Measurements from ENCODE around the gene PNCK.
"Not testable (repeated sequence)": the region's sequence is repeated elsewhere in the genome, so short reads cannot be mapped to it uniquely, and the experiment has no call there.

PNCK gene

GRCh38 chrX:153685751-153686696 lies 12.4 kb upstream of the PNCK start:
- no peak overlapping the region for H3K4me2 ChIP-seq (ENCODE audit: low read depth, low read length)
- H3K36me3 ChIP-seq (replicated peaks; ENCODE audit: insufficient read depth, low read length), result no peaks in the 10 kb centered on the region
- H3K4me3 ChIP-seq (ENCODE audit: low read length), result no peak overlapping the region
- no peak overlapping the region for H2AFZ ChIP-seq (ENCODE audit: low read length)
- H3K27ac ChIP-seq (ENCODE audit: low read length), result no peak overlapping the region
- no peak overlapping the region for H3K9ac ChIP-seq (ENCODE audit: low read length)
- no peaks in the 10 kb centered on the region for H3K79me2 ChIP-seq (ENCODE audit: low read length)
- no peaks in the 10 kb centered on the region for H3K9me2 ChIP-seq (replicated peaks; ENCODE audit: insufficient read depth, low read length)
- no peaks in the 10 kb centered on the region for H3K9me3 ChIP-seq (replicated peaks; ENCODE audit: insufficient read depth, low read length)
- no peaks in the 10 kb centered on the region for H4K20me1 ChIP-seq (ENCODE audit: insufficient read depth, low read length)
- no peaks in the 10 kb centered on the region for H3K4me1 ChIP-seq (ENCODE audit: low read length)
- H3F3A ChIP-seq (ENCODE audit: insufficient read depth, low read length), result no peaks in the 10 kb centered on the region
- TF ChIP-seq CTCF (IDR thresholded peaks at IDR 0.05; ENCODE audit: low read length) (no peak), EZH2 (optimal IDR thresholded peaks at IDR 0.05; ENCODE audit: low read depth, low read length) (no peak)
- DNase-seq, result no peak
- H3K27me3 ChIP-seq (replicated peaks; ENCODE audit: insufficient read depth, low read length), result peaks cover 5% of the 10 kb centered on the region; the same call in 1 of the 2 replicates

- DNase-seq, result no peak
- no peaks in the 10 kb centered on the region for H3K36me3 ChIP-seq (replicated peaks; ENCODE audit: insufficient read depth, low read length)
- H3K9ac ChIP-seq (ENCODE audit: low read length), result no peak overlapping the region
- peaks cover 5% of the 10 kb centered on the region; the same call in 1 of the 2 replicates for H3K27me3 ChIP-seq (replicated peaks; ENCODE audit: insufficient read depth, low read length)
- no peaks in the 10 kb centered on the region for H3K9me2 ChIP-seq (replicated peaks; ENCODE audit: insufficient read depth, low read length)
- H3K4me1 ChIP-seq (ENCODE audit: low read length), result no peaks in the 10 kb centered on the region
- H3F3A ChIP-seq (ENCODE audit: insufficient read depth, low read length), result no peaks in the 10 kb centered on the region
- no peak overlapping the region for H2AFZ ChIP-seq (ENCODE audit: low read length)
- no peak overlapping the region for H3K27ac ChIP-seq (ENCODE audit: low read length)
- no peak for TF ChIP-seq CTCF (IDR thresholded peaks at IDR 0.05; ENCODE audit: low read length)
- TF ChIP-seq EZH2phosphoT487 (IDR thresholded peaks at IDR 0.05; ENCODE audit: low read length), result no peak
- TF ChIP-seq EZH2 (optimal IDR thresholded peaks at IDR 0.05; ENCODE audit: low read depth, low read length), result no peak
- H3K4me3 ChIP-seq (ENCODE audit: low read length), result no peak overlapping the region
- H3K4me2 ChIP-seq (ENCODE audit: low read depth, low read length), result no peak overlapping the region
- no peaks in the 10 kb centered on the region for H3K79me2 ChIP-seq (ENCODE audit: low read length)
- no peaks in the 10 kb centered on the region for H3K9me3 ChIP-seq (replicated peaks; ENCODE audit: insufficient read depth, low read length)
- no peaks in the 10 kb centered on the region for H4K20me1 ChIP-seq (ENCODE audit: insufficient read depth, low read length)
Measured at GRCh38 chrX:153685156-153685536, 11.5 kb upstream of the PNCK start.

DNA sequence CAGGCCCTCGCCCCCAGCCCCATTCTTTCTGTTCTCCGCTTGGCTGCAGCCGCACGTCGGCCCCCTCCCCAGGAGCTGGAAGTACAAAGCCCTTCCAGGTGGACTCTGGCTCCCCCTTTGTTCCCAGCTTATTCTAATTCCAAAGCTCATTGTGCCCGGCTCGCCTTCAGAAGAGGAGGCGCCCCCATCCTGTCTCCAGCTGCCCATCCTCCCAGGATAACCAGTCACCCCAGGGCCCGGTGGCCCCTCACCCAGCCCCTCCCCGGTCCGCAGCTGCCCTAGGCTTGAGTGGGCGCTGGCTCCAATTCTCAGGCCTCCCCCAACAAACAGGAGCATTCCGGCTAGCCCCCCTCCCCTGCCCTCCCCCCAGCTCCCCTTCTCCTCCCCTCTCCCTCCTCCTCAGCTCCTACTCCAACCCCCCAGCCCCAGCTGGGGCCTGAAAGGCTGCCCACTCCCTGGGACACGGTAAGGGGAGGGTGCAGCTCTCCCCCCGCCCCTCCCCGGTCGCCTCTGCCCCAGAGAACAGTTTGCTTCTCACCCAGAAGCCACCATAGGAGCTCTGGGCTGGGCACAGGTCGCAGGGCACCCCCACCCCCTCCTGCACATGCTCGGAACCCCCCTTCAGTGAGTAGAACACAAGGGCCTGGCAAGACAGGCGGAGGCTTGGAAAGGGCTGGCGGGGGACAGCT lies 11.0 kb upstream of the PNCK start:
- no peaks in the 10 kb centered on the region for H4K20me1 ChIP-seq (ENCODE audit: insufficient read depth, low read length)
- H3F3A ChIP-seq (ENCODE audit: insufficient read depth, low read length), result no peaks in the 10 kb centered on the region
- H2AFZ ChIP-seq (ENCODE audit: low read length), result no peak overlapping the region
- no peak overlapping the region for H3K4me2 ChIP-seq (ENCODE audit: low read depth, low read length)
- peaks cover 5% of the 10 kb centered on the region; the same call in 1 of the 2 replicates for H3K27me3 ChIP-seq (replicated peaks; ENCODE audit: insufficient read depth, low read length)
- TF ChIP-seq EZH2phosphoT487 (IDR thresholded peaks at IDR 0.05; ENCODE audit: low read length) (no peak), EZH2 (optimal IDR thresholded peaks at IDR 0.05; ENCODE audit: low read depth, low read length) (no peak), CTCF (IDR thresholded peaks at IDR 0.05; ENCODE audit: low read length) (no peak)
- H3K4me3 ChIP-seq (ENCODE audit: low read length), result no peak overlapping the region
- no peaks in the 10 kb centered on the region for H3K9me3 ChIP-seq (replicated peaks; ENCODE audit: insufficient read depth, low read length)
- H3K36me3 ChIP-seq (replicated peaks; ENCODE audit: insufficient read depth, low read length), result no peaks in the 10 kb centered on the region
- H3K79me2 ChIP-seq (ENCODE audit: low read length), result no peaks in the 10 kb centered on the region
- no peak for DNase-seq
- H3K27ac ChIP-seq (ENCODE audit: low read length), result no peak overlapping the region
- no peaks in the 10 kb centered on the region for H3K9me2 ChIP-seq (replicated peaks; ENCODE audit: insufficient read depth, low read length)
- H3K9ac ChIP-seq (ENCODE audit: low read length), result no peak overlapping the region
- no peaks in the 10 kb centered on the region for H3K4me1 ChIP-seq (ENCODE audit: low read length)

DNA sequence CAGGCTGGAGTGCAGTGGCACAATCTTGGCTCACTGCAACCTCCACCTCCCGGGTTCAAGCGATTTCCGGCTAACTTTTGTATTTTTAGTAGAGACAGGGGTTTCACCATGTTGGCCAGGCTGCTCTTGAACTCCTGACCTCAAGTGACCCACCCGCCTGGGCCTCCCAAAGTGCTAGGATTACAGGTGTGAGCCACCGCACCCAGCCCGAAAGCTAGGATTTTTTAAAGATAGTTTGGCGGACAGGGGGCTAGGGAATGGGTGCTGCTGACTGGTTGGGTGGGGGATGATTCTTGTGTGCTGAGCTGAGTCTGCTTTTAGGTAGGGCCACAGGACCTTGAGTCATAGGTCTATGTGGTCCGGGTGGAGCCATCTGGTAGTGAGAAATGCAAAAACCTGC lies 9.9 kb upstream of the PNCK start:
- H4K20me1 ChIP-seq (ENCODE audit: insufficient read depth, low read length); H3K4me3 ChIP-seq (ENCODE audit: low read length); H3K4me2 ChIP-seq (ENCODE audit: low read depth, low read length); H3K79me2 ChIP-seq (ENCODE audit: low read length); H3K27me3 ChIP-seq (replicated peaks; ENCODE audit: insufficient read depth, low read length); H3F3A ChIP-seq (ENCODE audit: insufficient read depth, low read length); H3K9me2 ChIP-seq (replicated peaks; ENCODE audit: insufficient read depth, low read length); H2AFZ ChIP-seq (ENCODE audit: low read length); H3K9me3 ChIP-seq (replicated peaks; ENCODE audit: insufficient read depth, low read length); H3K27ac ChIP-seq (ENCODE audit: low read length); H3K9ac ChIP-seq (ENCODE audit: low read length); DNase-seq; H3K4me1 ChIP-seq (ENCODE audit: low read length); H3K36me3 ChIP-seq (replicated peaks; ENCODE audit: insufficient read depth, low read length): not testable (repeated sequence)
